GM23338 (cell line): ENCODE measurements around the gene TIPRL.

ENCODE experiments used
- EZH2 ChIP-seq: fragments of 200-600 bp; sonication (generic); IDR thresholded peaks from one replicate; pipeline ENCODE4 v1.8.0; 2017; ENCODE audit warnings: antibody characterized with exemption, mild to moderate bottlenecking, low read depth; ENCODE audit not compliant: unreplicated experiment
- EZH2phosphoT487 ChIP-seq: fragments of 200-600 bp; sonication (generic); IDR thresholded peaks from one replicate; pipeline ENCODE4 v1.8.1; 2018; ENCODE audit warnings: antibody characterized with exemption; ENCODE audit not compliant: unreplicated experiment
- POLR2AphosphoS5 ChIP-seq: IDR thresholded peaks from 2 replicates; pipeline ENCODE4 v1.6.1; 2016; ENCODE audit warnings: antibody characterized with exemption, low read depth
- ZNF114 ChIP-seq: fragments of 250-450 bp; sonication (Bioruptor Pico); IDR thresholded peaks from 2 replicates; pipeline ENCODE4 v1.5.0; 2020; ENCODE audit warnings: mild to moderate bottlenecking, moderate library complexity
- TF ChIP-seq, protein P1 (sequence below), 2 experiments: fragments of 200-600 bp in 1 of 2; sonication (generic) in 1 of 2; conservative IDR thresholded peaks; 2 replicates each; pipeline versions ENCODE4 v1.5.1 to v1.6.1; 2016 to 2017; ENCODE audit warnings: antibody characterized with exemption in 2 of 2, low read depth in 2 of 2, mild to moderate bottlenecking in 2 of 2, moderate library complexity in 1 of 2
- TF ChIP-seq, protein P2 (sequence below): IDR thresholded peaks from one replicate; pipeline ENCODE4 v1.6.1; 2018; ENCODE audit warnings: antibody characterized with exemption; ENCODE audit not compliant: unreplicated experiment

DNA sequence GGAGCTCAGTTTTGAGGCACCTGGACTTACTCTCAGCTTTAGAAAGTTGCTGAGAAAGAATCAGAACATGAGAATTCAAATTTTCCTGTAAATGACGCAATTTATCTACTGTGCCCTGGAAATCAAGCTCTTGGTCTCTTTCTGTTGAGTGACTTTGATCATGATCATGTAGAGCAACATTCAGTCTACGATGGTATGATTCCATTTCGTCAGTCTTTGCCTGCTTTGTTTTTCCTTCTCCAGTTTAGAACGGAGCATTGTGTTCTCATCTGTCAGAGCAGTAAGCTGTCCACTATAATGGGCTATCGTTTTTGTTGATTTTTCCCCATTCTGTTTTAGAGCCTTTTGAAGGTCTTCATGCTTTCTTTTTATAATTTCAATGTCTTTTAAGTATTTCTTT is 67.7 kb downstream of the TIPRL start:
- TF ChIP-seq, protein P1, sequence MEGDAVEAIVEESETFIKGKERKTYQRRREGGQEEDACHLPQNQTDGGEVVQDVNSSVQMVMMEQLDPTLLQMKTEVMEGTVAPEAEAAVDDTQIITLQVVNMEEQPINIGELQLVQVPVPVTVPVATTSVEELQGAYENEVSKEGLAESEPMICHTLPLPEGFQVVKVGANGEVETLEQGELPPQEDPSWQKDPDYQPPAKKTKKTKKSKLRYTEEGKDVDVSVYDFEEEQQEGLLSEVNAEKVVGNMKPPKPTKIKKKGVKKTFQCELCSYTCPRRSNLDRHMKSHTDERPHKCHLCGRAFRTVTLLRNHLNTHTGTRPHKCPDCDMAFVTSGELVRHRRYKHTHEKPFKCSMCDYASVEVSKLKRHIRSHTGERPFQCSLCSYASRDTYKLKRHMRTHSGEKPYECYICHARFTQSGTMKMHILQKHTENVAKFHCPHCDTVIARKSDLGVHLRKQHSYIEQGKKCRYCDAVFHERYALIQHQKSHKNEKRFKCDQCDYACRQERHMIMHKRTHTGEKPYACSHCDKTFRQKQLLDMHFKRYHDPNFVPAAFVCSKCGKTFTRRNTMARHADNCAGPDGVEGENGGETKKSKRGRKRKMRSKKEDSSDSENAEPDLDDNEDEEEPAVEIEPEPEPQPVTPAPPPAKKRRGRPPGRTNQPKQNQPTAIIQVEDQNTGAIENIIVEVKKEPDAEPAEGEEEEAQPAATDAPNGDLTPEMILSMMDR (conservative IDR thresholded peaks at IDR 0.05; ENCODE audit: low read depth in 2 of 2): no peak
- TF ChIP-seq ZNF114: no peak
- TF ChIP-seq POLR2AphosphoS5: no peak
- TF ChIP-seq EZH2phosphoT487: no peak
- no peak for TF ChIP-seq EZH2
- TF ChIP-seq, protein P2, sequence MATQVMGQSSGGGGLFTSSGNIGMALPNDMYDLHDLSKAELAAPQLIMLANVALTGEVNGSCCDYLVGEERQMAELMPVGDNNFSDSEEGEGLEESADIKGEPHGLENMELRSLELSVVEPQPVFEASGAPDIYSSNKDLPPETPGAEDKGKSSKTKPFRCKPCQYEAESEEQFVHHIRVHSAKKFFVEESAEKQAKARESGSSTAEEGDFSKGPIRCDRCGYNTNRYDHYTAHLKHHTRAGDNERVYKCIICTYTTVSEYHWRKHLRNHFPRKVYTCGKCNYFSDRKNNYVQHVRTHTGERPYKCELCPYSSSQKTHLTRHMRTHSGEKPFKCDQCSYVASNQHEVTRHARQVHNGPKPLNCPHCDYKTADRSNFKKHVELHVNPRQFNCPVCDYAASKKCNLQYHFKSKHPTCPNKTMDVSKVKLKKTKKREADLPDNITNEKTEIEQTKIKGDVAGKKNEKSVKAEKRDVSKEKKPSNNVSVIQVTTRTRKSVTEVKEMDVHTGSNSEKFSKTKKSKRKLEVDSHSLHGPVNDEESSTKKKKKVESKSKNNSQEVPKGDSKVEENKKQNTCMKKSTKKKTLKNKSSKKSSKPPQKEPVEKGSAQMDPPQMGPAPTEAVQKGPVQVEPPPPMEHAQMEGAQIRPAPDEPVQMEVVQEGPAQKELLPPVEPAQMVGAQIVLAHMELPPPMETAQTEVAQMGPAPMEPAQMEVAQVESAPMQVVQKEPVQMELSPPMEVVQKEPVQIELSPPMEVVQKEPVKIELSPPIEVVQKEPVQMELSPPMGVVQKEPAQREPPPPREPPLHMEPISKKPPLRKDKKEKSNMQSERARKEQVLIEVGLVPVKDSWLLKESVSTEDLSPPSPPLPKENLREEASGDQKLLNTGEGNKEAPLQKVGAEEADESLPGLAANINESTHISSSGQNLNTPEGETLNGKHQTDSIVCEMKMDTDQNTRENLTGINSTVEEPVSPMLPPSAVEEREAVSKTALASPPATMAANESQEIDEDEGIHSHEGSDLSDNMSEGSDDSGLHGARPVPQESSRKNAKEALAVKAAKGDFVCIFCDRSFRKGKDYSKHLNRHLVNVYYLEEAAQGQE: no peak
